BJ (cell line): Measurements from ENCODE around the gene OSBPL1A. TPM values are rescaled to one million over a fixed set of nuclear protein-coding genes. Genes with fewer than 3 reads are reported as not detected.

ENCODE experiments used
- CTCF ChIA-PET: fragments of 350-600 bp; formaldehyde crosslinking; extraction: SDS; loops from one replicate; lab custom pipeline; 2021; ENCODE audit warnings: antibody characterized with exemption, inconsistent platforms; lab: Yijun Ruan, JAX
- POLR2A ChIA-PET: fragments of 300-600 bp; sonication (Branson Sonifier 250); formaldehyde crosslinking; extraction: SDS; loops from one replicate; lab custom pipeline; 2021; ENCODE audit warnings: antibody characterized with exemption; lab: Charles Lee
- DNase-seq: peaks from one replicate; pipeline ENCODE4 v3.0.0-alpha.2; 2011; ENCODE audit warnings: low read depth
- H3K27me3 ChIP-seq: 2 replicates; pipeline ENCODE4 v1.6.0; 2011; ENCODE audit warnings: low read length; ENCODE audit not compliant: control insufficient read depth, insufficient read depth
- H3K36me3 ChIP-seq: 2 replicates; pipeline ENCODE4 v1.5.1; 2011; ENCODE audit warnings: low read length; ENCODE audit not compliant: control insufficient read depth, insufficient read depth
- H3K4me3 ChIP-seq: 2 replicates; pipeline ENCODE4 v1.5.1; 2011; ENCODE audit warnings: low read depth, mild to moderate bottlenecking, control low read depth, low read length
- CTCF ChIP-seq: IDR thresholded peaks from 2 replicates; pipeline ENCODE4 v1.5.1; 2011; ENCODE audit warnings: low read depth, mild to moderate bottlenecking, control low read depth, inconsistent platforms, low read length, moderate library complexity; ENCODE audit not compliant: insufficient read depth
- polyA plus RNA-seq: library from polyadenylated mRNA; depleted of rRNA; stranded (reverse); fragments of >200 nt; gene quantifications from 2 replicates; pipeline ENCODE4 v1.2.3, GENCODE V29; 2011

The OSBPL1A gene
- polyA plus RNA-seq, 1 experiment: 20.1 TPM

- Histone ChIP-seq H3K27me3 (no peaks in the 10 kb centered on the region), H3K4me3 (peak overlapping the region; percentile 69), H3K36me3 (no peaks in the 10 kb centered on the region)
- TF ChIP-seq CTCF: no peak
- no peak for DNase-seq
- CTCF ChIA-PET: interaction anchor here (0.7 kb wide), 1 partner anchor 95 kb away, joined by 3 read pairs; no protein-coding TSS in a partner anchor
- POLR2A ChIA-PET: no interaction called here
These were observed 125.4 kb downstream of the OSBPL1A start for GRCh38 chr18:24272229-24272525.

GRCh38 chr18:24271381-24272228 is 126.0 kb downstream of the OSBPL1A start:
- no peaks in the 10 kb centered on the region for H3K36me3 ChIP-seq
- no peak for DNase-seq
- peak overlapping the region; percentile 69 for H3K4me3 ChIP-seq
- H3K27me3 ChIP-seq: no peaks in the 10 kb centered on the region
- POLR2A ChIA-PET: no interaction called here
- TF ChIP-seq CTCF: peak; percentile 37
- CTCF ChIA-PET: interaction anchor here (0.5 to 0.7 kb wide), 2 partner anchors 8 to 95 kb away, joined by 3 read pairs; no protein-coding TSS in a partner anchor

GRCh38 chr18:24270937-24271380 is 126.7 kb downstream of the OSBPL1A start:
- H3K36me3 ChIP-seq: no peaks in the 10 kb centered on the region
- no peaks in the 10 kb centered on the region for H3K27me3 ChIP-seq
- DNase-seq: no peak
- ChIA-PET CTCF (interaction anchor here (0.5 kb wide), 1 partner anchor 8 kb away, joined by 3 read pairs; no protein-coding TSS in a partner anchor), POLR2A (no interaction called here)
- TF ChIP-seq CTCF: no peak
- peak overlapping the region; percentile 69 for H3K4me3 ChIP-seq

- no peaks in the 10 kb centered on the region for H3K36me3 ChIP-seq
- DNase-seq: no peak
- POLR2A ChIA-PET: interaction anchor here (0.6 kb wide), 1 partner anchor 18 kb away, joined by 4 read pairs; no protein-coding TSS in a partner anchor
- no peak for TF ChIP-seq CTCF
- CTCF ChIA-PET: no interaction called here
- peak overlapping the region; percentile 69 for H3K4me3 ChIP-seq
- H3K27me3 ChIP-seq: no peaks in the 10 kb centered on the region
These were observed 127.2 kb downstream of the OSBPL1A start for GRCh38 chr18:24270358-24270936.
